GM12892 (cell line): ENCODE results near the gene PDIK1L.

Source experiments
- DNase-seq: peaks from one replicate; pipeline ENCODE4 v3.0.0; 2011; ENCODE audit not compliant: insufficient read length
- FAIRE-seq: peaks from 2 replicates; lab custom pipeline; 2011; peaks lifted over from hg19 to GRCh38; lab: Jason Lieb, UNC
- POLR2A ChIP-seq: IDR thresholded peaks from 2 replicates; pipeline ENCODE4 v1.6.1; 2011; ENCODE audit warnings: low read depth, low read length, control low read depth
- TAF1 ChIP-seq: IDR thresholded peaks from 2 replicates; pipeline ENCODE4 v1.6.1; 2011; ENCODE audit warnings: low read depth, mild to moderate bottlenecking, control low read depth, low read length, borderline replicate concordance

Gene PDIK1L

DNA sequence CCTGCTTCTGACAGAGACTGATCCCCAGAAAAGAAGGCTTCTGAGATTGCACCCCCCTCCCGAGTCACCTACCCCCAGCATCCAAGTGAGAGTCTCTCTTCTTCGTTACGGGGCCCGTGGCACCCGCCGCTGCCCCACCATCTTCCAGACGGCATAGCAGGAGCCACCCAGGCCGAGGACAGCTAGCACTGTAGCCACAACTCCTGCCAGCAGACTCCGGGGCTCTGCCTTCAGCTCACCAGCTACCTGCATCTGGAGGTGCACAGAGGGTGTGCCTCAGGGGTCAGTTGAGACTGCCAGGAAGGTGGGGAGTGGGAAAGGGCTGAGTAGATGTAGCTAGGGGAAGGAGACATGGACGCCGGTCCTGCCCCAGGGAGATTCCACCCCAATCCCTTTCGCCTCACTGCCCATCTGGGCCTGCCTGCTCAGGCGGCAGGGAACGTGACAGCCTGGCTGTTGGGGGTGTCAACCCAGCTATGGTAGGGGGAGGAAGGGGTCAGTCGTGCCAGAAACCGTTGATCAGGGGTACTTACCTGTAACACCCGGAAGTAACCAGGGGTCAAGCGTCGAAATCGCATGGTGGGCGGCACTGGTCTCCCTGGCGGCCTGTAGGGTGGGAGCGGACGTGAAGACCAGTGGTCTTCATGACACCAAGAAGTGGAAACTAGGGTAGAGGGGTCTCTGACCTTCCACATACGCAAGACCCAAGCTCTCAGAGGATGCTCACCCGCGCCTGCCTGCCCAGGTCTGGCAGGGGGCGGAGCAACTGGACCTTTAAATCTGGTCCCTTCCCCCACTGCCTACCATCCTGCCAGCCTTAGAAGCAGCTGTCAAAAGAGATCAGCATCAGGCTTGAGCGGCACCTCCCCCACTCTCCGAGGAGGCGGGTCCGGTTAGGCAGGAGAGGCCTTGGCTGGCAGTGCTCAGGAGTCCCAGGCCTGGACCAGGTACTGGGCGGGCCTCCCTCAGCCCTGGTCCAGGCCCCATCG, 59.8 kb downstream of the PDIK1L start, which contains the start of gene ZNF593OS:
Gene ZNF593OS (minus strand): TSS at position 749 of the 989 bp plus-strand sequence. CDS start 171 bp downstream, at position 578.
- TF ChIP-seq POLR2A (0 out of 2 replicates have a peak, but pooled peaks have one; percentile 7), TAF1 (no peak)
- FAIRE-seq (no peak), DNase-seq (no peak)
